Measurements from ENCODE around the gene ACVR1C. TPM values are rescaled to one million over a fixed set of nuclear protein-coding genes. Genes with fewer than 3 reads are reported as not detected.

Gene ACVR1C
- total RNA-seq, 1 experiment from 2014 or later: 2.1 TPM

- CTCF ChIA-PET: interaction anchor here (1.5 kb wide), 1 partner anchor 69 kb away, joined by 3 read pairs; no protein-coding TSS in a partner anchor
- Histone ChIP-seq H3K9me3 (no peaks in the 10 kb centered on the region), H3K36me3 (ENCODE audit: control insufficient read depth, insufficient read depth, low read length) (no peaks in the 10 kb centered on the region), H3K27me3 (replicated peaks; ENCODE audit: control insufficient read depth, insufficient read depth, low read length) (no peaks in the 10 kb centered on the region), H3K4me1 (no peaks in the 10 kb centered on the region), H3K4me3 (ENCODE audit: low read depth, low read length) (no peak overlapping the region)
- no peaks in the 10 kb centered on the region for H3K36me3 Mint-ChIP-seq (ENCODE audit: insufficient read depth, unreplicated experiment)
- H3K9me3 Mint-ChIP-seq (ENCODE audit: unreplicated experiment): peaks cover 12% of the 10 kb centered on the region
- no peak for TF ChIP-seq CTCF (IDR thresholded peaks at IDR 0.05; ENCODE audit: insufficient read depth in 1 of 2, low read depth in 1 of 2, low read length in 1 of 2, severe bottlenecking in 1 of 2, unreplicated experiment in 1 of 2)
- POLR2A ChIA-PET: interaction anchor here (0.6 kb wide), 1 partner anchor 256 kb away, joined by 4 read pairs; no protein-coding TSS in a partner anchor
- BruUV-seq (replicated peaks): no TSS peak
- intact Hi-C loops (cut with micrococcal nuclease; ENCODE audit: unreplicated experiment): no loop called here
- H3K4me3 Mint-ChIP-seq (ENCODE audit: unreplicated experiment): no peak overlapping the region
- no peaks in the 10 kb centered on the region for H3K27me3 Mint-ChIP-seq (ENCODE audit: insufficient read depth, unreplicated experiment)
- DNase-seq: no peak
- peaks cover 7% of the 10 kb centered on the region for H3K4me1 Mint-ChIP-seq (ENCODE audit: low read depth, unreplicated experiment)
- H3K27ac Mint-ChIP-seq (ENCODE audit: unreplicated experiment): no peak overlapping the region
Observed at GRCh38 chr2:157559061-157559460, 69.6 kb downstream of the ACVR1C start.

GRCh38 chr2:157557770-157558169, 70.9 kb downstream of the ACVR1C start:
- no peak overlapping the region for H3K4me3 Mint-ChIP-seq (ENCODE audit: unreplicated experiment)
- H3K27ac Mint-ChIP-seq (ENCODE audit: unreplicated experiment): no peak overlapping the region
- no peaks in the 10 kb centered on the region for H3K36me3 Mint-ChIP-seq (ENCODE audit: insufficient read depth, unreplicated experiment)
- Histone ChIP-seq H3K27me3 (replicated peaks; ENCODE audit: control insufficient read depth, insufficient read depth, low read length) (no peaks in the 10 kb centered on the region), H3K4me3 (ENCODE audit: low read depth, low read length) (no peak overlapping the region), H3K4me1 (no peaks in the 10 kb centered on the region), H3K9me3 (no peaks in the 10 kb centered on the region), H3K36me3 (ENCODE audit: control insufficient read depth, insufficient read depth, low read length) (no peaks in the 10 kb centered on the region)
- H3K9me3 Mint-ChIP-seq (ENCODE audit: unreplicated experiment): no peaks in the 10 kb centered on the region
- intact Hi-C loops (cut with micrococcal nuclease; ENCODE audit: unreplicated experiment): no loop called here
- no peak for DNase-seq
- POLR2A ChIA-PET: no interaction called here
- BruUV-seq (replicated peaks): no TSS peak
- H3K4me1 Mint-ChIP-seq (ENCODE audit: low read depth, unreplicated experiment): peaks cover 7% of the 10 kb centered on the region
- no peak for TF ChIP-seq CTCF (IDR thresholded peaks at IDR 0.05; ENCODE audit: insufficient read depth in 1 of 2, low read depth in 1 of 2, low read length in 1 of 2, severe bottlenecking in 1 of 2, unreplicated experiment in 1 of 2)
- no peaks in the 10 kb centered on the region for H3K27me3 Mint-ChIP-seq (ENCODE audit: insufficient read depth, unreplicated experiment)
- CTCF ChIA-PET: no interaction called here

- no peak for DNase-seq
Observed at GRCh38 chr2:157540102-157540501, 88.6 kb downstream of the ACVR1C start.

More at GRCh38 chr2:157540102-157540501, 88.6 kb downstream of the ACVR1C start:
- intact Hi-C loops (cut with micrococcal nuclease; ENCODE audit: unreplicated experiment): no loop called here
- Histone ChIP-seq H3K36me3 (ENCODE audit: control insufficient read depth, insufficient read depth, low read length) (no peaks in the 10 kb centered on the region), H3K27me3 (replicated peaks; ENCODE audit: control insufficient read depth, insufficient read depth, low read length) (no peaks in the 10 kb centered on the region), H3K4me1 (no peaks in the 10 kb centered on the region), H3K4me3 (ENCODE audit: low read depth, low read length) (no peak overlapping the region), H3K9me3 (no peaks in the 10 kb centered on the region)
- no peak overlapping the region for H3K27ac Mint-ChIP-seq (ENCODE audit: unreplicated experiment)
- H3K36me3 Mint-ChIP-seq (ENCODE audit: insufficient read depth, unreplicated experiment): no peaks in the 10 kb centered on the region
- ChIA-PET POLR2A (no interaction called here), CTCF (no interaction called here)
- no peak overlapping the region for H3K4me3 Mint-ChIP-seq (ENCODE audit: unreplicated experiment)
- H3K9me3 Mint-ChIP-seq (ENCODE audit: unreplicated experiment): no peaks in the 10 kb centered on the region
- no TSS peak for BruUV-seq (replicated peaks)
- no peaks in the 10 kb centered on the region for H3K4me1 Mint-ChIP-seq (ENCODE audit: low read depth, unreplicated experiment)
- H3K27me3 Mint-ChIP-seq (ENCODE audit: insufficient read depth, unreplicated experiment): no peaks in the 10 kb centered on the region
- TF ChIP-seq CTCF (IDR thresholded peaks at IDR 0.05; ENCODE audit: insufficient read depth in 1 of 2, low read depth in 1 of 2, low read length in 1 of 2, severe bottlenecking in 1 of 2, unreplicated experiment in 1 of 2): no peak

Measured in Caco-2 (cell line).